Activated CD8-positive, alpha-beta memory T cell treated with anti-CD3 and anti-CD28 coated beads, Interleukin-2, amount 50 U/mL, for 1 hour (primary cell): Measurements from ENCODE around the gene STH.

ENCODE experiments used
- DNase-seq: peaks from one replicate; pipeline ENCODE4 v3.0.0-alpha.2; 2020; ENCODE audit errors: extremely low read depth

The STH gene

GRCh38 chr17:46046957-46047356 is 47.9 kb downstream of the STH start:
- DNase-seq = no peak

- no peak for DNase-seq
These were observed 48.3 kb downstream of the STH start for GRCh38 chr17:46047398-46047797.

GRCh38 chr17:46047856-46048255 is 48.8 kb downstream of the STH start:
- DNase-seq = no peak
